Endothelial cell of umbilical vein (primary cell): ENCODE measurements around the gene PKDCC. TPM values are rescaled to one million over a fixed set of nuclear protein-coding genes. Genes with fewer than 3 reads are reported as not detected.

Experiments used
- BruUV-seq: library from RNA; stranded (reverse); fragments of 400-500 nt; replicated peaks from 2 replicates; lab custom pipeline; 2021; lab: Mats Ljungman, UMichigan
- CTCF ChIA-PET: fragments of 300-600, 350-600 bp; sonication (Branson Sonifier 250); formaldehyde crosslinking; loops from one replicate; lab custom pipeline; 2021; ENCODE audit warnings: antibody characterized with exemption, inconsistent platforms; lab: Charles Lee
- POLR2A ChIA-PET: fragments of 300-600, 350-600 bp; sonication (Branson Sonifier 250); formaldehyde crosslinking; loops from one replicate; lab custom pipeline; 2021; ENCODE audit warnings: antibody characterized with exemption, inconsistent platforms; lab: Charles Lee
- DNase-seq: peaks from one replicate; pipeline ENCODE4 v3.0.0-alpha.2; 2011; ENCODE audit warnings: low read depth, low spot score
- FAIRE-seq: peaks from 2 replicates; lab custom pipeline; 2011; peaks lifted over from hg19 to GRCh38; lab: Jason Lieb, UNC
- H2AFZ ChIP-seq: 2 replicates; pipeline ENCODE4 v1.6.0; 2012; ENCODE audit warnings: low read depth, low read length, control low read depth, inconsistent platforms
- H3K27ac ChIP-seq: 2 replicates; pipeline ENCODE4 v1.5.1; 2011; ENCODE audit warnings: low read depth, mild to moderate bottlenecking, control low read depth, low read length, moderate library complexity; ENCODE audit not compliant: insufficient read depth
- H3K27me3 ChIP-seq, 2 experiments: 2 replicates each; pipeline versions ENCODE4 v1.6.0 to v1.6.1; 2011; ENCODE audit warnings: low read length in 2 of 2, mixed read lengths in 1 of 2; ENCODE audit not compliant: control insufficient read depth in 2 of 2, insufficient read depth in 2 of 2
- H3K36me3 ChIP-seq, 2 experiments: 2 replicates in 1 of 2; 3 replicates in 1 of 2; pipeline ENCODE4 v1.5.1; 2011; ENCODE audit warnings: low read length in 2 of 2, mild to moderate bottlenecking in 1 of 2, moderate library complexity in 1 of 2; ENCODE audit not compliant: control insufficient read depth in 2 of 2, insufficient read depth in 2 of 2; ENCODE audit errors: extremely low read depth in 1 of 2
- H3K4me1 ChIP-seq: 3 replicates; pipeline ENCODE4 v1.5.1; 2011; ENCODE audit warnings: mild to moderate bottlenecking, low read length; ENCODE audit not compliant: control insufficient read depth, insufficient read depth; ENCODE audit errors: extremely low read depth
- H3K4me2 ChIP-seq: 2 replicates; pipeline ENCODE4 v1.6.1; 2011; ENCODE audit warnings: low read length, control low read depth, mixed read lengths; ENCODE audit not compliant: insufficient read depth
- H3K4me3 ChIP-seq, 3 experiments: fragments of 200-600 bp in 1 of 3; sonication (generic), shearing (Covaris generic) in 1 of 3; replicated peaks in 1 of 3; 2 replicates each; pipeline ENCODE4 v1.5.1; 2011 to 2016; ENCODE audit warnings: control low read depth in 3 of 3, low read length in 3 of 3, mild to moderate bottlenecking in 2 of 3, inconsistent platforms in 1 of 3, low read depth in 1 of 3, moderate library complexity in 1 of 3; ENCODE audit not compliant: insufficient read depth in 1 of 3
- H3K79me2 ChIP-seq: 2 replicates; pipeline ENCODE4 v1.6.0; 2012; ENCODE audit warnings: low read length, inconsistent platforms; ENCODE audit not compliant: control insufficient read depth, insufficient read depth
- H3K9ac ChIP-seq: replicated peaks from 2 replicates; pipeline ENCODE3; 2011; ENCODE audit warnings: low read length, control low read depth; ENCODE audit not compliant: insufficient read depth; ENCODE audit errors: extremely low read depth
- H3K9me1 ChIP-seq: replicated peaks from 3 replicates; pipeline ENCODE4 v1.6.0; 2011; ENCODE audit warnings: mild to moderate bottlenecking, low read length; ENCODE audit not compliant: control insufficient read depth, insufficient read depth; ENCODE audit errors: extremely low read depth
- H3K9me3 ChIP-seq: replicated peaks from 2 replicates; pipeline ENCODE4 v1.5.1; 2012; ENCODE audit warnings: low read length, inconsistent platforms; ENCODE audit not compliant: control insufficient read depth, insufficient read depth
- H4K20me1 ChIP-seq: replicated peaks from 2 replicates; pipeline ENCODE3; 2011; ENCODE audit warnings: mild to moderate bottlenecking, low read length; ENCODE audit not compliant: control insufficient read depth, insufficient read depth; ENCODE audit errors: extremely low read depth
- EZH2 ChIP-seq: IDR thresholded peaks from 2 replicates; pipeline ENCODE4 v1.6.1; 2012; ENCODE audit warnings: borderline replicate concordance, low read depth, mild to moderate bottlenecking, moderate library complexity, low read length, inconsistent platforms; ENCODE audit not compliant: severe bottlenecking
- JUN ChIP-seq: IDR thresholded peaks from 2 replicates; pipeline ENCODE4 v1.6.1; 2011; ENCODE audit warnings: borderline replicate concordance, low read depth; ENCODE audit not compliant: insufficient read length, insufficient read depth
- MYC ChIP-seq: IDR thresholded peaks from one replicate; pipeline ENCODE4 v1.6.1; 2011; ENCODE audit warnings: mild to moderate bottlenecking, low read depth, low read length
- POLR2AphosphoS5 ChIP-seq: IDR thresholded peaks from 2 replicates; pipeline ENCODE4 v1.6.1; 2012; ENCODE audit warnings: low read depth, mild to moderate bottlenecking, control low read depth, low read length, moderate library complexity; ENCODE audit not compliant: insufficient read depth
- dilution Hi-C: fragments of 300-500 bp; cut with MboI; formaldehyde crosslinking; loops from one replicate; pipeline ENCODE4 v1.15.0; 2019; ENCODE audit warnings: low sequenced_read_pairs; ENCODE audit not compliant: extremely low pct_ligation_motif_present
- intact Hi-C: fragments of 100-400 bp; cut with micrococcal nuclease; formaldehyde crosslinking; loops from one replicate; pipeline ENCODE4 v1.10.0; 2022
- polyA plus RNA-seq, 4 experiments: library from polyadenylated mRNA; depleted of rRNA in 3 of 4; stranded (reverse) in 3 of 4; unstranded in 1 of 4; fragments of >200 nt; gene quantifications; 2 replicates each; pipeline versions ENCODE4 v1.2.1 to v1.2.3, GENCODE V29; 2011 to 2012; ENCODE audit warnings: missing spikeins in 1 of 4
- total RNA-seq: library from RNA; stranded (reverse); gene quantifications from 2 replicates; pipeline ENCODE4 v1.2.3, GENCODE V29; 2021
- TF ChIP-seq, protein P1 (sequence below): IDR thresholded peaks from 2 replicates; pipeline ENCODE4 v1.6.1; 2011; ENCODE audit not compliant: insufficient read depth, insufficient read length
- TF ChIP-seq, protein P2 (sequence below), 2 donors: IDR thresholded peaks; 1 replicate in 1 of 2; 2 replicates in 1 of 2; pipeline ENCODE4 v1.5.1; 2011; ENCODE audit warnings: low read length in 2 of 2, mild to moderate bottlenecking in 2 of 2, moderate library complexity in 2 of 2, control low read depth in 1 of 2, inconsistent platforms in 1 of 2, low read depth in 1 of 2; ENCODE audit not compliant: insufficient read depth in 1 of 2; ENCODE audit errors: extremely low read depth in 1 of 2

Gene PKDCC
- total and polyA plus RNA-seq, 2 donors (not counting 3 experiments of a cell fraction or from before 2014, with no cell fraction given): 3.0 to 5.9 TPM

DNA sequence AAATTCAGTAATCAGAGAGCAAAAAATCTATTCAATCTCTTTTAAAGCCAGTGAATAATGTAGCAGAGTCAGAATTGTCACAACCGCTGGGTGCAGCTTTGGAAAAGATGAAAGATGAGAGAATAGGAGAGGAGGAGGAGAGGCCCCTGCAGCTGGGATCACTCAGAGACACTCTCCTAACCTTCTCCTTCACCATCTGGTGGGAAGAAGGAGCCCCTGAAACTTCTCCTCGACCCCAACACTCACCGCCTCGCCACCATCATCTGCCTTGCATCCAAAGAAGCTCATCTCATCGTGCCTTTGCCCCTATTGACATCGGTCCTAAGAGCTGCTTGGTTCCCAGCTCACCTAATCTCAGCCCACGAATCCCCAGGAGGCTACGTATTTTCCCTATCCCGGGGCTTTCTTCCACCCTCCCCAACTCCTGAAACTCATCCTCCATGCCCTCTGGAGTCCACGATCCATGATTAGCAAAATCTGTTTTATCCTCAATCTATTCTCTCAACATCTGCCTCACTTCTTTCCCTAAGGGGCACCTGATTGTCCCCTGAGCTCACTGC, 58.5 kb downstream of the PKDCC start:
- dilution Hi-C loops (no loop called here), intact Hi-C loops (no loop called here)
- BruUV-seq: no TSS peak
- Histone ChIP-seq H3K79me2 (no peaks in the 10 kb centered on the region), H3K4me1 (peaks cover 8% of the 10 kb centered on the region), H3K9ac (no peak overlapping the region), H2AFZ (no peak overlapping the region), H3K36me3 (no peaks in the 10 kb centered on the region), H4K20me1 (no peaks in the 10 kb centered on the region), H3K4me2 (no peak overlapping the region), H3K27ac (no peak overlapping the region), H3K4me3 (no peak overlapping the region), H3K27me3 (peaks cover 20 to 23% of the 10 kb centered on the region in 2 experiments), H3K9me3 (no peaks in the 10 kb centered on the region), H3K9me1 (no peaks in the 10 kb centered on the region)
- no peak for DNase-seq
- no peak for FAIRE-seq
- TF ChIP-seq, protein P1, sequence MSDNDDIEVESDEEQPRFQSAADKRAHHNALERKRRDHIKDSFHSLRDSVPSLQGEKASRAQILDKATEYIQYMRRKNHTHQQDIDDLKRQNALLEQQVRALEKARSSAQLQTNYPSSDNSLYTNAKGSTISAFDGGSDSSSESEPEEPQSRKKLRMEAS: no peak
- TF ChIP-seq MYC (no peak), POLR2AphosphoS5 (no peak)
- POLR2A ChIA-PET: no interaction called here
- CTCF ChIA-PET: interaction anchor here (1.2 to 2.7 kb wide), 5 partner anchors 10 to 253 kb away, joined by 3 to 9 read pairs (median 6); no protein-coding TSS in a partner anchor

GRCh38 chr2:42107249-42108042, 59.6 kb downstream of the PKDCC start:
- CTCF ChIA-PET: interaction anchor here (2.7 kb wide), 1 partner anchor 13 kb away, joined by 8 read pairs; no protein-coding TSS in a partner anchor

More at GRCh38 chr2:42107249-42108042, 59.6 kb downstream of the PKDCC start:
- no peaks in the 10 kb centered on the region for H3K79me2 ChIP-seq
- intact Hi-C loops (no loop called here), dilution Hi-C loops (no loop called here)
- H3K4me2 ChIP-seq: no peak overlapping the region
- TF ChIP-seq EZH2 (no peak), JUN (no peak), POLR2AphosphoS5 (no peak)
- TF ChIP-seq, protein P2, sequence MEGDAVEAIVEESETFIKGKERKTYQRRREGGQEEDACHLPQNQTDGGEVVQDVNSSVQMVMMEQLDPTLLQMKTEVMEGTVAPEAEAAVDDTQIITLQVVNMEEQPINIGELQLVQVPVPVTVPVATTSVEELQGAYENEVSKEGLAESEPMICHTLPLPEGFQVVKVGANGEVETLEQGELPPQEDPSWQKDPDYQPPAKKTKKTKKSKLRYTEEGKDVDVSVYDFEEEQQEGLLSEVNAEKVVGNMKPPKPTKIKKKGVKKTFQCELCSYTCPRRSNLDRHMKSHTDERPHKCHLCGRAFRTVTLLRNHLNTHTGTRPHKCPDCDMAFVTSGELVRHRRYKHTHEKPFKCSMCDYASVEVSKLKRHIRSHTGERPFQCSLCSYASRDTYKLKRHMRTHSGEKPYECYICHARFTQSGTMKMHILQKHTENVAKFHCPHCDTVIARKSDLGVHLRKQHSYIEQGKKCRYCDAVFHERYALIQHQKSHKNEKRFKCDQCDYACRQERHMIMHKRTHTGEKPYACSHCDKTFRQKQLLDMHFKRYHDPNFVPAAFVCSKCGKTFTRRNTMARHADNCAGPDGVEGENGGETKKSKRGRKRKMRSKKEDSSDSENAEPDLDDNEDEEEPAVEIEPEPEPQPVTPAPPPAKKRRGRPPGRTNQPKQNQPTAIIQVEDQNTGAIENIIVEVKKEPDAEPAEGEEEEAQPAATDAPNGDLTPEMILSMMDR (IDR thresholded peaks at IDR 0.05; ENCODE audit: extremely low read depth in 1 of 2, insufficient read depth in 1 of 2, low read depth in 1 of 2, low read length in 2 of 2): no peak
- POLR2A ChIA-PET: no interaction called here
- no peak overlapping the region for H3K9ac ChIP-seq
- BruUV-seq: no TSS peak
- H3K27ac ChIP-seq: no peak overlapping the region
- H3K36me3 ChIP-seq: no peaks in the 10 kb centered on the region
- no peaks in the 10 kb centered on the region for H3K9me3 ChIP-seq
- no peaks in the 10 kb centered on the region for H3K9me1 ChIP-seq
- H3K27me3 ChIP-seq: peaks cover 23% of the 10 kb centered on the region in 2 experiments
- H4K20me1 ChIP-seq: no peaks in the 10 kb centered on the region
- no peak overlapping the region for H3K4me3 ChIP-seq
- FAIRE-seq: no peak
- no peaks in the 10 kb centered on the region for H3K4me1 ChIP-seq
- H2AFZ ChIP-seq: no peak overlapping the region
- no peak for DNase-seq
